GM12878 (cell line): ENCODE results near the gene ACACA. TPM values are rescaled to one million over a fixed set of nuclear protein-coding genes. Genes with fewer than 3 reads are reported as not detected.

Experiments used
- ATAC-seq: fragments of 200-7000 bp; cut with Tn5 transposase; 3 replicates; pipeline ENCODE4 v1.9.1; 2020; ENCODE audit warnings: mild to moderate bottlenecking, moderate library complexity
- BruUV-seq: library from RNA; stranded (reverse); fragments of 400-500 nt; replicated peaks from 2 replicates; lab custom pipeline; 2021; lab: Mats Ljungman, UMichigan
- CTCF ChIA-PET: fragments of 300-600 bp; sonication (Branson Sonifier 250); formaldehyde crosslinking; extraction: SDS; loops from one replicate; lab custom pipeline; 2021; ENCODE audit warnings: inconsistent platforms; lab: Yijun Ruan, JAX
- POLR2A ChIA-PET: fragments of 350-600 bp; formaldehyde crosslinking; extraction: SDS; loops from one replicate; lab custom pipeline; 2021; ENCODE audit warnings: inconsistent platforms; lab: Charles Lee
- RAD21 ChIA-PET: fragments of 300-600 bp; sonication (Branson Sonifier 250); formaldehyde crosslinking; loops from one replicate; lab custom pipeline; 2023; ENCODE audit warnings: antibody characterized with exemption; ENCODE audit not compliant: unreplicated experiment; lab: Charles Lee
- SMC1A ChIA-PET: fragments of 300-600 bp; sonication (Branson Sonifier 250); formaldehyde crosslinking; loops from one replicate; lab custom pipeline; 2023; ENCODE audit not compliant: unreplicated experiment, uncharacterized antibody; lab: Charles Lee
- DNase-seq: peaks from one replicate; pipeline ENCODE4 v3.0.0-alpha.2; 2011; ENCODE audit warnings: low read depth, low spot score
- FAIRE-seq: peaks from 3 replicates; lab custom pipeline; 2011; peaks lifted over from hg19 to GRCh38; lab: Jason Lieb, UNC
- H2AFZ ChIP-seq: 2 replicates; pipeline ENCODE4 v1.6.0; 2011; ENCODE audit warnings: low read depth, low read length, control low read depth; ENCODE audit not compliant: control insufficient read depth
- H3K27ac ChIP-seq: 2 replicates; pipeline ENCODE4 v1.5.1; 2011; ENCODE audit warnings: control low read depth; ENCODE audit not compliant: control insufficient read depth, insufficient read depth
- H3K27me3 ChIP-seq, 2 experiments: replicated peaks in 1 of 2; 2 replicates each; pipeline versions ENCODE4 v1.6.0 to v1.6.1; 2011; ENCODE audit warnings: low read length in 1 of 2; ENCODE audit not compliant: control insufficient read depth in 2 of 2, insufficient read depth in 2 of 2
- H3K36me3 ChIP-seq, 2 experiments: 2 replicates each; pipeline ENCODE4 v1.5.1; 2011; ENCODE audit warnings: low read length in 1 of 2; ENCODE audit not compliant: control insufficient read depth in 2 of 2, insufficient read depth in 2 of 2
- H3K4me1 ChIP-seq: 2 replicates; pipeline ENCODE4 v1.6.1; 2011; ENCODE audit warnings: mild to moderate bottlenecking, low read length, moderate library complexity, mixed read lengths; ENCODE audit not compliant: control insufficient read depth, insufficient read depth
- H3K4me2 ChIP-seq: 2 replicates; pipeline ENCODE4 v1.6.0; 2011; ENCODE audit warnings: control low read depth; ENCODE audit not compliant: control insufficient read depth, insufficient read depth
- H3K4me3 ChIP-seq: fragments of 200-600 bp; sonication (generic); 2 replicates; pipeline ENCODE4 v1.5.1; 2016
- H3K79me2 ChIP-seq: 2 replicates; pipeline ENCODE4 v1.6.0; 2011; ENCODE audit warnings: low read length; ENCODE audit not compliant: control insufficient read depth, insufficient read depth
- H3K9ac ChIP-seq: 2 replicates; pipeline ENCODE4 v1.8.0; 2011; ENCODE audit warnings: low read length, control low read depth, mixed read lengths; ENCODE audit not compliant: control insufficient read depth, insufficient read depth
- H3K9me3 ChIP-seq: replicated peaks from 3 replicates; pipeline ENCODE4 v1.5.1; 2011; ENCODE audit warnings: mild to moderate bottlenecking, low read length; ENCODE audit not compliant: control insufficient read depth, insufficient read depth
- H4K20me1 ChIP-seq: 2 replicates; pipeline ENCODE4 v1.6.0; 2011; ENCODE audit not compliant: control insufficient read depth, insufficient read depth
- ASH2L ChIP-seq: fragments of 300-600, 200-600 bp; sonication (generic); IDR thresholded peaks from 2 replicates; pipeline ENCODE4 v1.6.1; 2017; ENCODE audit warnings: low read depth, mild to moderate bottlenecking, borderline replicate concordance
- PAX5 ChIP-seq: IDR thresholded peaks from 2 replicates; pipeline ENCODE4 v1.6.1; 2011; ENCODE audit warnings: low read depth, low read length, borderline replicate concordance
- POLR2A ChIP-seq: IDR thresholded peaks from 2 replicates; pipeline ENCODE4 v1.6.1; 2011; ENCODE audit warnings: low read depth, mild to moderate bottlenecking, low read length
- POU2F2 ChIP-seq: IDR thresholded peaks from 3 replicates; pipeline ENCODE4 v1.6.1; 2011; ENCODE audit warnings: low read depth, mild to moderate bottlenecking, low read length, borderline replicate concordance
- TBL1XR1 ChIP-seq: IDR thresholded peaks from 2 replicates; pipeline ENCODE4 v1.6.1; 2012; ENCODE audit warnings: low read depth, low read length, improper control_type of control experiment
- WGBS: methylation state at CpG from one replicate; pipeline ENCODE4 v1.1.6; 2016; ENCODE audit warnings: low lambda C conversion rate; ENCODE audit not compliant: insufficient replicate concordance, insufficient coverage; ENCODE audit errors: missing lambda C conversion rate; 5-methylcytosine and 5-hydroxymethylcytosine counted together
- in situ Hi-C: fragments of 300-500 bp; cut with MboI; formaldehyde crosslinking; loops from 9 replicates; pipeline ENCODE4 v1.14.3; 2018; ENCODE audit warnings: mixed read lengths
- intact Hi-C: fragments of 100-400 bp; cut with micrococcal nuclease; formaldehyde crosslinking; loops from one replicate; pipeline ENCODE4 v1.14.2; 2022; ENCODE audit not compliant: unreplicated experiment
- polyA plus RNA-seq, 11 experiments: library from polyadenylated mRNA; depleted of rRNA in 4 of 11; unstranded in 6 of 11; stranded (reverse) in 5 of 11; fragments of >200 nt; fragmentation: Nextera tagmentation in 4 of 11; fragmentation: Illumina TruSeq in 1 of 11; extraction: Ambion mirVana in 4 of 11; extraction: Trizol in 1 of 11; gene quantifications; 1 replicate in 1 of 11; 2 replicates in 10 of 11; pipeline versions ENCODE4 v1.2.1 to v1.2.3, GENCODE V29; 2011 to 2016; ENCODE audit warnings: inconsistent platforms in 2 of 11, missing spikeins in 2 of 11, low read depth in 1 of 11
- total RNA-seq, 4 experiments: library from RNA; depleted of rRNA in 3 of 4; stranded (reverse); fragments of >200 nt in 3 of 4; fragmentation: Illumina TruSeq in 1 of 4; extraction: Trizol in 1 of 4; gene quantifications; 2 replicates each; pipeline versions ENCODE4 v1.2.1 to v1.2.3, GENCODE V29; 2013 to 2021

ACACA gene
- total and polyA plus RNA-seq, 10 of the 15 experiments (the other 5 are each of a cell fraction or from before 2014, with no cell fraction given) = 12.9 to 74.2 (median 32.0) TPM

DNA sequence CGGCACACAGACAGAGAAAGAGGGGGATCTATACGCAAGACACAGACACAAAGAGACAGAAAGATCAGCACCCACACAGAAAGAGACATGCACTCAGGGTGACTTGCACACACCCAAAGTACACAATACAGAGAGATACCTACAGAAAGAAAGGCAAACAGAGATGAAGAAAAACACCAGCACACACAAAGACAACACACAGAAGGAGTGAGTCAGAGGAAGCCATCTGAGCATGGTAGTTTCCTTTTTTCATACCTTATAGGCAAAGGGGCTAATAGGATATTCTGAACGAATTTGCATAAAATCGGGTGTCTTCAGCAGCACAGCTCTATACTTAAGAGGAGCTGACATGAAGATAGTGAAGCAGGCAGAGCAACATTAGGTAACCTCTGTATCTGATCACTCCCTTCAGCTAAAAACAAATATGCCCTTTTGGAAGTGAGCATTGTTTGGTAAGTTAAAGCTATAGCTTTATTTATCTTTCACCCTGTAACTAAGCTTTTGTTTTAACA lies 259.3 kb downstream of the ACACA start:
- peak overlapping the region; percentile 34 for H3K27ac ChIP-seq
- intact Hi-C loops (no loop called here), in situ Hi-C loops (no loop called here)
- peak; percentile 34; the same call in 1 of the 2 replicates for TF ChIP-seq POLR2A
- no peak for TF ChIP-seq ASH2L
- peak; percentile 88; the same call in 2 of the 3 replicates for TF ChIP-seq POU2F2
- H3K4me3 ChIP-seq = peak overlapping the region; percentile 21; the same call in 1 of the 2 replicates
- no peaks in the 10 kb centered on the region for H4K20me1 ChIP-seq
- no peaks in the 10 kb centered on the region; a peak in 2 of 4 replicates for H3K36me3 ChIP-seq
- 0% methylated on average over 4 of the region's 4 CpGs for WGBS
- DNase-seq (peak; percentile 27), FAIRE-seq (no peak), ATAC-seq (peak; percentile 97)
- peak overlapping the region; percentile 58 for H3K4me2 ChIP-seq
- ChIA-PET POLR2A (interaction anchor here (0.9 kb wide), 1 partner anchor 45 kb away, joined by 3 read pairs; no protein-coding TSS in a partner anchor), SMC1A (interaction anchor here (0.6 to 1.4 kb wide), 3 partner anchors 9 to 32 kb away, joined by 3 to 4 read pairs (median 3); no protein-coding TSS in a partner anchor), RAD21 (interaction anchor here (1.1 to 1.5 kb wide), 2 partner anchors 9 to 226 kb away, joined by 3 to 4 read pairs; no protein-coding TSS in a partner anchor), CTCF (interaction anchor here (0.7 kb wide), 1 partner anchor 59 kb away, joined by 3 read pairs; no protein-coding TSS in a partner anchor)
- no peak overlapping the region for H3K9ac ChIP-seq
- no peaks in the 10 kb centered on the region for H3K9me3 ChIP-seq
- H2AFZ ChIP-seq = peak overlapping the region; percentile 74
- peaks cover 18% of the 10 kb centered on the region for H3K4me1 ChIP-seq
- H3K79me2 ChIP-seq = no peaks in the 10 kb centered on the region
- H3K27me3 ChIP-seq = no peaks in the 10 kb centered on the region
- BruUV-seq = no TSS peak

DNA sequence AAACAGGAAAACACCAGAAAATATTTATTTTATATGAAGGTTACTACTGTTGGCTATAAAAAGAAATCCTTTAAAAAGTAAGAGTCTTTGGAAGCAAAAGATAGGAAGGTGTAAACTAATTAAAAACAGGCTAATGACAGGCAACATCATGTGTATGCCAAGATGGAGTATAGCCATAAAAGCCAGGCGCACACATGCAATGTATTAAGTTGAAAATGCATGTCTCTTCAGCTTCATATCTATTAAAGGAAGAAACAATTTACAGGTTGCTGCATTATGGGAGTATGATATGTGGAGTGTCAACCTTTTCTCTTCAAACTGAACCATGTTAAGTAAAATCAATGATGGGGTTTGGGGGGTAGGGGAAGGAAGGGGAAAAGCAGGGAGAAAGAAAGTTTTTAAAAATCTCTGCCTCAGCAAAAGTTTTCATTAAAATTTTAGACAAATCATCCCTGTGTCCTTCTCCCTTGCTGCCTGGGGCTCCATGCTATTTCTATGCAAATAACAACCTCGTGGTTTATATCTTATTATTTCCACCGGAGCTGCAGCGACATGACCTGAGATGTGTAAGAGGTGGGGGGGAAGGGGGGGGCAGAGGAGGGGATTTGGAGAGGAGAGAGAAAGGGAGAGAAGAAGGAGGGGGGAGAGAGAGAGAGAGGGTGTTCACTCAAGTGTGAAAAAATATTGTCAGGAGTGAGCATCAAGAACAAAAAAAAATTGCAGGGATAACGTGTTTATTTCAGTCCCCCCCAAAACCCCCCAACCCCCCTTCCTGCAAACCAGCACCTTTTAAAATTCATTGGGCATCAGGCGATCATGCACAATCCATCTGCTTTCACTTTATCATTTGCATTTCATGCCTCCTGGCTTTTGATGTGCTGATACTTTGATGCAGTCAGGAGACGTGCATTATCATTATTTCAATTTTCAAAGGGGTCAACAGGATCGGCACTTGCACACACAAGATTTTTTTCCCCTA lies 260.3 kb downstream of the ACACA start:
- ATAC-seq (peak; percentile 22; the same call in 1 of the 3 replicates), DNase-seq (no peak), FAIRE-seq (no peak)
- ChIA-PET POLR2A (interaction anchor here (0.5 kb wide), 1 partner anchor 98 kb away, joined by 3 read pairs; no protein-coding TSS in a partner anchor), RAD21 (interaction anchor here (1.5 kb wide), 1 partner anchor 8 kb away, joined by 3 read pairs; no protein-coding TSS in a partner anchor), SMC1A (interaction anchor here (1.4 kb wide), 1 partner anchor 8 kb away, joined by 4 read pairs; no protein-coding TSS in a partner anchor), CTCF (no interaction called here)
- H2AFZ ChIP-seq = peak overlapping the region; percentile 74
- no peaks in the 10 kb centered on the region; a peak in 2 of 4 replicates for H3K36me3 ChIP-seq
- H4K20me1 ChIP-seq = no peaks in the 10 kb centered on the region
- no peaks in the 10 kb centered on the region for H3K79me2 ChIP-seq
- intact Hi-C loops (no loop called here), in situ Hi-C loops (no loop called here)
- no peaks in the 10 kb centered on the region for H3K27me3 ChIP-seq
- peak overlapping the region; percentile 21; the same call in 1 of the 2 replicates for H3K4me3 ChIP-seq
- H3K4me2 ChIP-seq = peak overlapping the region; percentile 58
- peaks cover 18% of the 10 kb centered on the region for H3K4me1 ChIP-seq
- no peak overlapping the region for H3K27ac ChIP-seq
- no peak overlapping the region for H3K9ac ChIP-seq
- TF ChIP-seq TBL1XR1 (no peak), PAX5 (peak; percentile 20; the same call in 1 of the 2 replicates)
- no peaks in the 10 kb centered on the region for H3K9me3 ChIP-seq
- 27% methylated on average over 7 of the region's 8 CpGs for WGBS
- no TSS peak for BruUV-seq
